Inflammatory macrophage treated with lipopolysaccharide for 4 hours (primary cell): Measurements from ENCODE around the gene SDK2.

Experiments
- DNase-seq: peaks from one replicate; pipeline ENCODE4 v3.0.0-alpha.2; 2020

Gene SDK2

DNA sequence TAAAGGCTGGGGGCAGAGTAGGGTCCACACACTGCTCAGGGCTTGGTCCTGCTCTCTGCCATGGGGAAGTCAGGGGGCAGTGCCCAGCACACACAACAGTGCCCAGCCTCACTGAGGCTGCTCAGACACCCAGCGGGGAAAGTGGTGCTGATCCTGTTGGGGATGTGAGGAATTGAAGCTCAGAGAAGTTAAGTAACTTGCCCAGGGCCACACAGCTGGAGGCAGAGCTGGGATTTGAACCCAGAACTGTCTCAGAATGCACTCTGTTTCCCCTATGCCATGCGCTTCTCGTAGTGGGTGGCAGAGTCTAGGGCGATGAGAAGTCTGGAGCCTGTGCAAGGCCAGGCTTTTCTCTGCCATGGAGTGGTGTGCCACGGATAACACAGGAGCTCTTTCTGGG lies 59.3 kb downstream of the SDK2 start:
- no peak for DNase-seq

- DNase-seq: no peak
Measured at GRCh38 chr17:73584049-73584448, 60.2 kb downstream of the SDK2 start.

- no peak for DNase-seq
Measured at GRCh38 chr17:73582821-73583220, 61.4 kb downstream of the SDK2 start.

GRCh38 chr17:73582359-73582758 lies 61.9 kb downstream of the SDK2 start:
- no peak for DNase-seq

- DNase-seq: no peak
Measured at GRCh38 chr17:73581379-73581778, 62.9 kb downstream of the SDK2 start.

DNA sequence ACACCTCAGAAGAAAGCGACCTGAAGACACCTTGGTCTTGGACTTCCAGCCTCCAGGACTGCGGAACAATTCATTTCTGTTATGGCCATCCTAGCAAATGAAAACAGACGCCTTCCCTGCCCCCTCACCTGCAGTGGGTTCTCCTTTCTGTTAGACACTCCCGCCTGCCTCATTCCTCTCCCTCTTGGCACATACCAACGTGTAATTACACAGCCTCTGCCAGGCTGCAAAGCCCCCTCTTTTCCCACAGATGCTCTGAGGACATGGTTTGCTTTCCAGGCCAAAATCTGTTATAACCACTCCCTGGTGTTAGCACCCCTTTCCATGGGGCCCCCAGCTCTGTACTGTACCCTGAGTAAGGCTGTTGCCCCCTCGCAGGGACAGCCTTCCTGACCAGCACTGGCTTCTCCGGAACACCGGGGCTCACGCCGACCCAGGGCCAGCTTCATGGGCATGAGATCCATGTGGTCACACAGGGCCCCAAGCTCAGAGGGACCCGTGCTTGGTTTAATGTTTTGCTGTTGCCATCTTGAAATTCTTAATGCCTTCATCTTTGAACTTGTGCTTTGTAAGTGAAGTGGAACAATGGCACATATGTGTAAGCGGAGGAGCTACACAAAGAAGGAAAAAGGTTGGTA lies 64.1 kb downstream of the SDK2 start:
- no peak for DNase-seq

DNA sequence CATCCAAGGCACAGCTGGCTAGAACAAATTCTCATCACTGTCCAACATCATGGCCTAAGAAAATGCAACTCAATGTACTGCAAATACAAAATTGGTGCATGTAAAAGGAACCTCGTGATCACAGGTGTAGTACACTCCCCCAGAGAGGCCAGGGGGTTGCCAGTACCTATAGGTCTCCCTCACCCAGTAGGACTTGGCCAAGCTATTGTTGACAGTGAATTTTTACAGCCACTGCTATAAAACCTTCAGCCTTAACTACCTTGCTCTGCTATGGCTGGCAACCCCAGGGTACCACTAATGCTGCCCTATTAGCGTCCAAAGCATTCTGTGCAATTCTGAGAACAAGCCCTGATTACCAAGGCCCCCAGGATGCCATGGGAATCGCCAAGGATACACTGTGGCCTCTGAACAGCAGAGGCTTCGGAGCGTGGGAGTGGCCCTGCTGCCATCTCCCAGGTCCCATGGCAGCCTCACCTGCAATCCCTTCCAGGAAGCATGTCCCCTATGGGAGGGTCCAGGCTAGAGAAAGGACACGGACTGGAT lies 67.6 kb downstream of the SDK2 start:
- no peak for DNase-seq

- no peak for DNase-seq
Measured at GRCh38 chr17:73575470-73576221, 68.6 kb downstream of the SDK2 start.

DNA sequence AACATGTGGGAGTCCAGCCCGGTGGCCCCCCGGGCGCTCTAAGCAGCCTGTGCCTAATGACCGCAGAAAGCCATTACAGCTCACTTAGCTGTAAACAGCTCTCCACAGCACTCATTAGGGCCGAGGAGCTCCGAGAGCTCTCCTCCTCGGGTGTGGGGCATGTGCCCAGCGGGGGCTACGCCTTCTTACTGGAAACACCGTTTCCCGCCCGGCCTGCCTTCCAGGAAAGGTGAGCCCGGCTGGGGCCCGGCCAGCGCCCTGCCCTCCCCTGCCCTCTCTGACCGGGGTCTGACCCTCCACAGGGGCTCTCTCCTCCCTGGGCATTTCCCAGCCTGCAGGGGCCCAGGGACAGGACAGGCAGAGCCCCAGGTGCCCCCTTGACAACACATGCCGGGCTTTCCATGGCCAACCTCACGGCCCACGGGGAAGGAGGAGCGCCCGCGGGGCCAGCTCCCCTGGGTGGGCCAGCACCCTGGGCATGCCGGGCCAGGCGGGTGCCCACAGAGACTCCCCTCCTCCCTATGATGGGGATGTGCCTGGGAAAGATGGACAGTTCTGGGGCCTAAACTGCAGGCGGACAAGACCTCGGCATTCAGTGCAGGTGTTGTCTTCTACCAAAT lies 72.6 kb downstream of the SDK2 start:
- no peak for DNase-seq

GRCh38 chr17:73569762-73570319 lies 74.4 kb downstream of the SDK2 start:
- DNase-seq: no peak

DNA sequence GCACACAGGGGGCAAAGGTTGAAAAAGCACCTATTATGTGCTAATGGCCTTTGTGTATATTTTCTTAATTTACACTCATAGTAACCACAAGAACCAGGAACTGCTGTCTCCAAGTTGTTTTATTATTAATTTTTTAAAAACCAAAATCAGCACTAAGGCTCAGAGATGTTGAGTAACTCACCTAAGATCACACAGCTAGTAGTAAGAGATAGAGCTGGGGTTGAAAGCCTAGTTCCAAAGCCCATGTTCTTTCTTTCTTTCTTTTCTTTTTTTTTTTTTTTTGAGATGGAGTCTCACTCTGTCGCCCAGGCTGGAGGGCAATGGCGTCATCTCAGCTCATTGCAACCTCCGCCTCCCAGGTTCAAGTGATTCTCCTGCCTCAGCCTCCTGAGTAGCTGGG lies 75.3 kb downstream of the SDK2 start:
- DNase-seq: no peak

DNA sequence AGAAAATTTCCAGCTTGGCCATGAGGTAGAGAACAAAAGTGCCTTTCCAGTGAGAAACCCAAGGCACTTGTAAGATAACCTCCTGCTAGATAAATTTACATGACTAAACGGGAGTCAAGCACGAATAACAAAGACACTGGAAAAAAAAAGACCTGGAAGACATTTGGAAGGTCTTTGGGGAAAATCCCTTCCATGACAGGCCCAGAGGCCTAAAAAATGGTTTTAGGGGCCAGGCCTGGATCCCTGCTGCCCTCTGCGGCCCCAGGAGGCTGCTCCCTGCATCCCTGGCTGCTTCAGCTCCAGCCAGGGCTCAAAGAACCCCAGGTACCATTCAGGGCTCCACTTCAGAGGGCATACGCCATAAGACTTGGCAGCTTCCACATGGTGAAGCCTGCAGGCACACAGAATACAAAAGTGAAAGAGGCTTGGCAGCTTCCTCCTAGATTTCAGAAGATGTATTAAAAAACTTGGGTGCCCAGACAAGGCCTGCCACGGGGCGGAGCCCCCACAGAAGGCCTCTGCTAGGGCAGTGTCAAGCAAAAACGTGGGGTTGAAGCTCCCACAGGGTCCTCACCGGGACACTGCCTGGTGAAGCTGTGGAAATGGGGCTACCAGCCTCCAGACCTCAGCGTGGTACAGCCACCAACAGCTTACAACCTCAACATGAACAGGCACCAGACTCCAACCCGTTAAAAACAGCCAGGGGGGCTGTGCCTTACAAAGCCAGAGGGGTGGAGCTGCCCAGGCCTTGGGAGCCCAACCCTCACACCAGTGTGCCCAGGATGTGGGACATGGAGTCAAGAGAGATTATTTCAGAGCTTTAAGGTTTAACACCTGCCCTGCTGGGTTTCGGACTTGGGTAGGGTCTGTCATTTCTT lies 77.1 kb downstream of the SDK2 start:
- DNase-seq: peak; percentile 48

DNA sequence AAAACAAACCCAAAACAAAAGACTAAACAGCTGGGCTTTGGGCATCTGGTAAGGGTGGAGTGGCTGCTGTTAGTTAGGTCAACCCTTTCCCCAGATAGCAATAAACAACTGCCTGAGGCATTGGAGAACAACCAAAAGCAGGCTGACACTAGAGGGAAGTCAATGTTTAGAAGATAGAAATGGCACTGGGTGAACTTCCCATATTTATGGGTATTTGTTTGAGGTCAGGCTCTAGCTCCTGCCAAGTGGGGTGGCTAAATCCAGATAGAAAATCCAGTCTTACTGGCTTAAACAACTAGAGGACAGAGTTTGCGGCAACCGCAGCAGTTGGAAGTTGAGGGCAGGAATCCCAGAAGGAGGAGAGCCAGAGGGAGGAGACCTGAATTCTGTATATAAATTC lies 79.4 kb downstream of the SDK2 start:
- no peak for DNase-seq

- no peak for DNase-seq
Measured at GRCh38 chr17:73562896-73563295, 81.3 kb downstream of the SDK2 start.

DNA sequence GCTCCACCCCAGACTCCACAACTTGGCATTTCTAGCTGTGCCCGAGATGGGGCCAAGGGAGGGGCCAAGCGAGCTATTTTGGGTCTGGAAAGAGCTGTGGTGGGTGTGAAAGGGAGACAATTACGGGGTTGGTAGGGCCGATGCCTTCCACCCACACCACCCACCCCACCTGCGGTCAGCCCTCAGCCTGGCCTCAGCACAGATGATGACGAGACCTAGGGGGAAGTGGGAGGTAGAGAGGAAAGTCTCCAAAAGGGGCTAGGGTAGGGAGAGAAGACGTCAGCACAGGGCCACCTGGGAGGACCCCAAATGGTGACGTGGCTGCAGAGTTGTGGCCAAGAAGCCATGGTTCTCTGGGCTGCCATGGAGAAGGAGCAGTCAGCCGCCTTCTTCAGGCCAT lies 83.1 kb downstream of the SDK2 start:
- no peak for DNase-seq

- DNase-seq: no peak
Measured at GRCh38 chr17:73560661-73561060, 83.6 kb downstream of the SDK2 start.

- DNase-seq: no peak
Measured at GRCh38 chr17:73559532-73559931, 84.7 kb downstream of the SDK2 start.

DNA sequence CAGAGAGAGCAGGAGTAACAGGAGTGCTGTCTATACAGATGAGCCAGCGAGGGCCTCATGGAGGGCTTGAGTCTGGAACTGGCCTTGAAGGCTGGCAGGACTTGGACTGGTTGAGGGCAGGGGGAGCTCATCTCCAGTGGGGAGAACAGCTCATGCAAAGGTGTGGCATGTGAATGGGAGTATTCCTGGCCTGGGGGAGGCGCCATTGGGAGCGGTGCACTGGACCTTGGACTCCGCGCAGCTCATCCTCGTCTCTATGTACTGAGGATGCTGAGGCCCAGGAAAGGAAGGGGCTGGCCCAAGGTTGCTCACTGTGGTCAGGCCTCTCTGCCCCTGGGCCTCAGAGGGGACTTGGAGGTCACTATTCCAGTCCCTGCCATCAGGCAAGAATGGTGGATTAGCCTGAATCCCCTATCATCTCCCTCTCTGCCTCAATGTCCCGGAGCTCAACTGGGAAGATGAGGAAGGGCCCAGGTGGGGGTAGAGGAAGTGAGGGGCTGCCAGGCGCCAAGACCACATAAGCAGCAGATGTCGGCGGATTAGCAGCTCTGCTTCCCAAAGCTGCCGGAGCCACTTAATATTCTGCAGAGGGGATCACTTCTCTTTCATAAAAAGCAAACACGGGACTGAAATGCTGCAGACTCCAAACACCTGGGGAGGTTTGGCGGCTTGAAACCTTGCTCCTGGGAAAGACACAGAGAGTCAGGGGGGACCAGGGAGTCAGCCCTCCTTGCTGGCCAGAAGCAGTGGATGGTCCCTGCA lies 88.9 kb downstream of the SDK2 start:
- no peak for DNase-seq

GRCh38 chr17:73554498-73554897 lies 89.7 kb downstream of the SDK2 start:
- DNase-seq: no peak

GRCh38 chr17:73553311-73553710 lies 90.9 kb downstream of the SDK2 start:
- DNase-seq: no peak

GRCh38 chr17:73552300-73553048 lies 91.8 kb downstream of the SDK2 start:
- no peak for DNase-seq
